GM20000 (cell line): Measurements from ENCODE around the gene EMD.

Experiments
- DNase-seq: peaks from one replicate; pipeline ENCODE4 v3.0.0; 2012; ENCODE audit warnings: low spot score
- TF ChIP-seq, protein P1 (sequence below): IDR thresholded peaks from 2 replicates; pipeline ENCODE4 v1.5.1; 2012; ENCODE audit warnings: mild to moderate bottlenecking, control low read depth; ENCODE audit errors: extremely low read depth, missing control alignments

EMD gene

GRCh38 chrX:154411981-154412340 lies 32.9 kb downstream of the EMD start:
- peak; percentile 75 for DNase-seq
- TF ChIP-seq, protein P1, sequence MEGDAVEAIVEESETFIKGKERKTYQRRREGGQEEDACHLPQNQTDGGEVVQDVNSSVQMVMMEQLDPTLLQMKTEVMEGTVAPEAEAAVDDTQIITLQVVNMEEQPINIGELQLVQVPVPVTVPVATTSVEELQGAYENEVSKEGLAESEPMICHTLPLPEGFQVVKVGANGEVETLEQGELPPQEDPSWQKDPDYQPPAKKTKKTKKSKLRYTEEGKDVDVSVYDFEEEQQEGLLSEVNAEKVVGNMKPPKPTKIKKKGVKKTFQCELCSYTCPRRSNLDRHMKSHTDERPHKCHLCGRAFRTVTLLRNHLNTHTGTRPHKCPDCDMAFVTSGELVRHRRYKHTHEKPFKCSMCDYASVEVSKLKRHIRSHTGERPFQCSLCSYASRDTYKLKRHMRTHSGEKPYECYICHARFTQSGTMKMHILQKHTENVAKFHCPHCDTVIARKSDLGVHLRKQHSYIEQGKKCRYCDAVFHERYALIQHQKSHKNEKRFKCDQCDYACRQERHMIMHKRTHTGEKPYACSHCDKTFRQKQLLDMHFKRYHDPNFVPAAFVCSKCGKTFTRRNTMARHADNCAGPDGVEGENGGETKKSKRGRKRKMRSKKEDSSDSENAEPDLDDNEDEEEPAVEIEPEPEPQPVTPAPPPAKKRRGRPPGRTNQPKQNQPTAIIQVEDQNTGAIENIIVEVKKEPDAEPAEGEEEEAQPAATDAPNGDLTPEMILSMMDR, result no peak

DNA sequence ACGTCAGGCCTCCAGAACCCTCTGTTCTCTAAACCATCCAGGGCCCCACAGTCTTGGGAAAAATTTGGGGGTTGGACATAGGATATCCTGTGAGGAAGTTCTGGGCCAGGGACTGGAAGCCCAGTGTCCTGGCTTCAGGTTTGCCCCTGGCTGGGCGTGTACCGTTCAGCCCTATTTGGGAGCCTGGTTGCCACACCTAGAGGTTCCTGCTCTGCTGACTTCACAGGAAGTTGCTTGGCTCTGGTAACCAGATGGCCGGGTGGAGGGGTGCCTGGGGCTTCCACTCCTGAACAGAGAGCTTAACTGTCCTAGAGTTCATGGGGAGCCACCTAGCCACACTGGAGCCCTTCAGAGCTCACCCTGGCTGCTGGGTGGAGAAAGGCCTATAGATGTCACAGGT lies 33.4 kb downstream of the EMD start:
- DNase-seq, result peak; percentile 18
- TF ChIP-seq, protein P1, result no peak

- TF ChIP-seq, protein P1, result no peak
- no peak for DNase-seq
Observed at GRCh38 chrX:154413142-154413541, 34.0 kb downstream of the EMD start.

DNA sequence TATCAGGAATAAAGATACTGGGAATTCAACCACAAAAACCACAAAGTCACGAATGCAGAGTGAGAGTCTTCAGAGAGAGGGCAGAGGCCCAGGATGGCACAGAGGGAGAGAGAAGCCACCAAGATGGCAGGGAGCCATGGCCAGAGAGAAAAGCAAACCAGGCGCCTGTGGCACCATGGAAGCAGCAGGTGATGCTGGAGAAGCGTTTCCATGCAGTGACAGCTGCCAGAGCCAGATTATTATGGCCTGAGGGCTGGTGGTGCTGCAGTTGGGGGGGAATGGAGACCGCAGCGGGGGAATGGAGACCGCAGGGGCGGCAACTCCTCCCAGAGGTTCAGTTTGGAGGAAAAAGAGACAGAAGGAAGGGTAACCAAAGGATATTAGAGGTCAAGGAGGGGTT lies 38.1 kb downstream of the EMD start:
- TF ChIP-seq, protein P1, result no peak
- no peak for DNase-seq

DNA sequence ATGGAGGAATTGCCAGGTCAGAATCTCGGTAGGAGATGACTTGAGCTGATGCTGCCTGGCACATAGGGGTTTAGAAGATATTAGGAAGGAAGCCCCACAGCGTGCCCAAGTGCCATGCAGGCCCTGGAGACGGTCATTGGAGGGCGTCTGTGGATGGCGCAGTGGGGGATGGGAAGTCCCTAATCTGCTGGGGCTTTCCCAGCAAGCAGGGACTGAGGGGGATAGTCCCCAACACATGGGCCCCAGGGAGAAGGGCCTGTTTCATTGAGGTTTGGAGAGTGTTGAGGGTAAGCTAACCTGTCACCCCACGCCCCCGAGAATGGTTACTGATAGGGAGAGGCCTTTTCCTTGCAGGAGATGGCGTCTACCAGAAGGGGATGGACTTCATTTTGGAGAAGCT lies 40.1 kb downstream of the EMD start:
- DNase-seq, result no peak

DNA sequence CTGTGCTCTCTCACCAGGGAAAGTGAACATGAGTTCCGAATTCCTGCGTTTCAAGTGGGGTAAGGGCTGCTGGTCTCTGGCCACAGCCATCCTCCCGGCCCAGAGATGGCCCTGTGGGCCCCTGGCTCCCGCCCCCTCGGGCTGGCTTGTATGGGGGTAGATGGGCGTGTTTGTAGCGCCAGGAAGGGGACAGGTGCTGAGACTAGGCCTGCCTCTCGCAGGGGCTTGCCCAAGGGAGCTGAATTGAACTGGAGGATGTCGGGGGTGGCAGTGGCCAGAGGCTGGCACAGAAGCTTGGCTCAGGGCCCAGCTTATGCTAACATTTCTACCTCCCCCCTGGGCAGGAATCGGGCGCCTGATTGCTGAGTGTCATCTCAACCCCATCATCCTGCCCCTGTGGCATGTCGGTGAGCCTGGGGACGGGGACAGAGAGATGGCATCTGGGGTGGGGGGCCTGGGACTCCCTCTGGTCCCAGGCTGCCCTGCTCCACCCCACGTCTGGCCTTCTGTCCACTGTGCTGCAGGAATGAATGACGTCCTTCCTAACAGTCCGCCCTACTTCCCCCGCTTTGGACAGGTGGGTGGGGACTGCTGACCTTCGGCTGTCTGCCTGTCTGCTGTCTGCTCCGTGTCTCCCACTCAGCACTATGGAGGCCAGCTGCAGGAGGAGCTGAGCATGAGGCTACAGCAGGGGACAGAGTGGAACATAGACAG lies 40.8 kb downstream of the EMD start:
- no peak for DNase-seq
- TF ChIP-seq, protein P1, result no peak

More for the DNA sequence above, 40.1 kb downstream of the EMD start:
- TF ChIP-seq, protein P1, result no peak

- TF ChIP-seq, protein P1, result no peak
- no peak for DNase-seq
Observed at GRCh38 chrX:154420402-154420756, 41.3 kb downstream of the EMD start.
